Kidney capillary endothelial cell (primary cell): ENCODE data around the gene CCNA2.
A peak's percentile ranks its signal among the peaks of the same experiment; 100 is the strongest.

Experiments used
- DNase-seq: peaks from one replicate; pipeline ENCODE4 v3.0.0-alpha.2; 2018; ENCODE audit warnings: low spot score

CCNA2 gene

GRCh38 chr4:121801715-121802075 lies 22.0 kb downstream of the CCNA2 start:
- no peak for DNase-seq

GRCh38 chr4:121800961-121801714 lies 22.5 kb downstream of the CCNA2 start, which contains the start of gene EXOSC9:
EXOSC9 (plus strand) TSS chr4:121801323; CDS start chr4:121801425, 102 bp downstream.
- peak; percentile 87 for DNase-seq

DNA sequence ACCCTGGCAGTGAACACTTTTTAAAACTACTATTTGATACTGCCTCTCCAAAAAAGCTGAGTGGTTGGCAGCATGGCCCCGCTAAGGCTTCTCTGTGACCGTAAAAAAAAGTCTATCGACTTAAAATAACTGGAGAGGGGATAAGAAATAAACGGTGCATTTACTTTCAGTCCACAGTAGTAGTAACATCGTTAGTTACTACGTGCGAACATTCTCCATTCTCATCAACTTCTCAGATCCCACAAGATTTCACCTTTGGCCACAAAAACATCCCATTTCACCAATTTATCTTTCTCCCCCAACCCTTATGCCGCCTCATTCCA lies 23.1 kb downstream of the CCNA2 start:
- DNase-seq = no peak

DNA sequence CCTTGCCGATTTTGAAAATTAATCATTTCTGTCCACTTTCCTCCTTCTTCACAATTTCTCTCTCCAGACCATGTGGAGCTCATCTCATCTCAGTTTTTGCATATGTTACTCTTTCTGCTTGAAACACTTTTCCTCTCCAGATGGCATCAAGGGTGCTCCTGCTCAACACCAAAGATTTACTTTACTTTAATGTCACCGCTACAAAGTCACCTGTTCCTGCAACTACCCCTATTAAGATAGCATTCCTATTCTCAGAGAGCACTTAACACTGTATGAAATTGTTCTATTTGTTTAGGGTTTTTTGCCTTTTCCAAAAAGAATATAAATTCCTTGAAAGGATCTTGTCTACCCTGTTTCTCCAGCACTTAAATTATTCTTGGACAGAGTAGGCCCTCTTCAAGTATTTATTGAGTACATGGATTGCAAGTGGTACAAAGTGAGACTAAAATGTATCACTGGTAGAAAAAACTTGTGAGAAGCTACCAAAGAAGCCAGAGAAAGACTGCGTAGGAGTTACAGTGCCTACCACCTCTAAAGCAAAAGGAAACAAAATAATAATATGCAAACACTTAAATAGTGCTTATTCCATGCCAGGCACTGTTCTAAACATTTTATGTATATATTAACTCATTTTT lies 23.7 kb downstream of the CCNA2 start:
- no peak for DNase-seq

DNA sequence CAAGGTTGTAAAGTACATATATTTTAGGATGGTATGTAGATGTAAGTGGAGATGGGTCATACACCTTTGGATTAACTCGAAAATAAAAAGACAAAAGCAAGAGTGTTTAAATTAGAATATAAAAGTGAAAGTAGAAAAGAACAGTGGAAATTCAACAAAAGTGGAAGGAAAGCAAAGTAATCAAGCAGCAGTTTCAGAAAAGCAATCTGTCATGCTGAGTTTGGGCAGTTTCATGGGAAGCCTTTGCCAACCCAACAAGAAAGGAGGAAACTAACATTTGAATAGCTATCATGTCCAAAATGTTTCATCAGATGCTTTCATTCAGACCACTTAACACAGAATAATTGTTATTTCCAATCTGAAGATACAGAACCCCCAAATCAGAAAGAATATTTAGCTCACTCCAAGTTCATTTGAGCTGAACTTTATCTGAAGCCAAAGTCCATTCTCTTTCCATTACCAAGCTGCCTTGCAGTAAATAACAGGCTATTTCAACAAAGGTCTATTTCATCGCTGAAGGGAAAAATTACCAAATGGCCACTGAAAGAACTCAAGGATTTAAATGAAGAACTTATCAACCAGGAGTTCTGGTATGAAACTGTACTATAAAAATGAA lies 24.4 kb downstream of the CCNA2 start:
- no peak for DNase-seq

- no peak for DNase-seq
Observed at GRCh38 chr4:121796283-121796682, 27.4 kb downstream of the CCNA2 start.

DNA sequence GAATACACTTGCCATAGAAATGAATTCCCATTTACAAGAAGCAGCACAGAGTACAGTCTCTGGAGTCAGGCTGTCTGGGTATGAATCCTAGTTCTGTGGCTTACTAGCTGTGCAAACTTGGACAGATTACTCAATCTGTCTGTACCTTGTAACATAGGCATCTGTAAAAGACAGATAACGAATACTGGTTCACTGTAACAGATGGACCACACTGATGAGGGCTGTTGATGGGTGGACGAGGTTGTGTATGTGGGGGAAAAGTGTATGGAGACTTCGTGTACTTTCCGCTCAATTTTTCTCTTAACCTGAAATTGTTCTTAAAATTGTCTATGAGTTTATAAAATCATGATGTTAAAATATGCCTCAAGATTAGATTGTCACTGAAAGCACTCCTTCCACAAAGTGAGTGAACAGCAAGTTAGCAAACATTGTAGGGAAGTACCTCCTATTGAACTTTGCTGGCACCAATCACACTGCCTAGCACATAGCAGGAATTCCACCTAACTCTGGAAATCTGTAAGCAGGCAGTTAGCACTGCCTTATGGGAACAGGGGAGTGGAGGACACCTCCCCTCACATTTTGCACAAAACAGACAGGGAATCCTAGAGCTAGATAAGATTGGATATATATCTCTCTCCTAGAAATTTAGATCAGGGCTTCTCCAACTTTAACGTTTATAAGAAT lies 29.0 kb downstream of the CCNA2 start:
- no peak for DNase-seq

GRCh38 chr4:121792966-121793365 lies 30.7 kb downstream of the CCNA2 start:
- DNase-seq = no peak

DNA sequence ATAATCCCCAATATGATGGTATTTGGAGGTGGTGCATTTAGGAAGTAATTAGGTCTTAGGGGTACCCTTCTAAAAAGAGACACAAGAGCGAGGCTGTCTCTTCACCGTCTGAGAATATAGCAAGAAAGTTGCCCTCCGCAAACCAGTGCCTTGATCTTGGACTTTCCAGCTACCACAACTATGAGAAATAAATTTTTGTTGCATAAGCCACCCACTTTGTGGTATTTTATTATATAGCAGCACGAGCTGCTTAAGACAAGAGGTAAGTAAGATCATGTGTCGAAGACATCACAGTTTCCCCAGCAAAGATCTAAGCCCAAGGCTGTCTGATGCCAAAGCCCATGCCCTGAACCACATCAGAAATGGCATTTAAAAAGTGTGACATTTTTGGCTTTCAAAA lies 32.2 kb downstream of the CCNA2 start:
- DNase-seq = no peak

- no peak for DNase-seq
Observed at GRCh38 chr4:121790976-121791375, 32.7 kb downstream of the CCNA2 start.

DNA sequence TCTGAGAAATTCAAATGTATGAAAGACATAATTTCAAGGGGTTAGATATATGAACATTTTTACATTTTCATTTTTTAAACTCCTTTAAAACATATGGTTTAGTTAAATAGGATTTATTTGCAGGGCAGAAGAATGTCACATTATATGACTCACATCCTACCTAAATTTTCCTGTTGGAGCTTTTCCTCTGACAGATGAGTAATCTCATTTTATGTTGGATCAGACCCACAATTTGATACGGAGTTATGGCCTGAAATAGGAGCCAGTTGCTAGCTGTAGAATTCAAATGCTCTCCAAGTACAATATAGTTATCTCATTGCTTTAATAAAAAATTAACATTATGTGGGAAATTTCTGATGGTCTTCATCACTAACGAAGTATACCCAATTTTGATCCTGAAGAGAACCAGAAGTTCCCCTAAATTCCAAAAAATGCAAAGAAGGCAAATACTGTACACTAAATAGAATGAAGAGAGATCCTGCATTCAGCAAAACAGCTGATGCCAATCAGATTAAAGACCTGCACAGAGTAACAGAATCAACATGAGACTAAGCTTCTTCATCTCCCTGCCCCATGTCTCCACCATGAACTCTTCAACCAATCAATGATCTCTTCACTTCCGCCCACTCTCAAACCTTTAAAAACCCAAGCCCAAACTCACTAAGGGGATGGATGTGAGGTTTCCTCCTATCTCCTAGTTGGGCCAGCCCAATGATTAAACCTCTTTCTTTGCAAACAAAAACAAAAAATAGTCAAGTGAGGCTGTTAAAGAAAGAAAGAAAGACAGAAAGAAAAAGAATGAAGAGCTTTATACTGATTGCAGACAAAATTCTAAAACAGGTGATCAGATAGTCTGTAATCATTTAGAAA lies 33.5 kb downstream of the CCNA2 start:
- DNase-seq = peak; percentile 78

DNA sequence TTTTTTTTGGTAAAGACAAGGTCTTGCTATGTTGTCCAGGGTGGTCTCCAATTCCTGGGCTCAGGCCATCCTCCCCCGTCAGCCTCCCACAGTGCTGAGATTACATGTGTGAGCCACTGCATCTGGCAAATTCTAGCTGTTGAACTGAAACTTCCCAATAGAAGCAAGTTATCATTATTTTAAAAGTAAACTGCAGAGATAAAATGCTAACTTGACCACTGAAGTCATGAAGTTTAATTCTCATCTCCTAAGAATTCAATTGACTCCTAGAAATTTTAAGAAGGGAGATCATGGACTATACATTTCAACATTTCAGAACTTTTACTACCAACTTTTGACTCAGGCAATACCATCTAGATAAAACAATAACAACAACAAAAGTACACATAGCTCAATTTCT lies 34.2 kb downstream of the CCNA2 start:
- DNase-seq = no peak

DNA sequence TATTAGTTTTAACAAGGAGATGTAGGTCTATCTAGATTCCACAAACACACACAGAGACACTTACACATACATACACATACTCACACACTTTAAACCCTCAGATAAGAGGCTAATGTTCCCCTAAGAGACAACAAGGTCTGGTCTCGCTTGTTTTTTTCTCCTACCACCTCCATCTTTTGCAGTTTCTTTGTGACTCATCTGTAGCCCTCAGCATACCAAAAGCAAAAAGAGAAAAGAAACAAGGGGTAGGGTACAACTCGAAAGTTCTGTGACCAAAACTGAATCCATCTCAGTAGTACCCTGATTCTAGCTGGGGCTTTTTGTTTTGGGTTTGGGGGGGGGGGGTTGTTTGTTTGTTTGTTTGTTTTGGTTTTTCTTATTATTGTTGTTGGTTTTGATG lies 34.8 kb downstream of the CCNA2 start:
- no peak for DNase-seq

GRCh38 chr4:121786221-121786620 lies 37.5 kb downstream of the CCNA2 start:
- DNase-seq = no peak

DNA sequence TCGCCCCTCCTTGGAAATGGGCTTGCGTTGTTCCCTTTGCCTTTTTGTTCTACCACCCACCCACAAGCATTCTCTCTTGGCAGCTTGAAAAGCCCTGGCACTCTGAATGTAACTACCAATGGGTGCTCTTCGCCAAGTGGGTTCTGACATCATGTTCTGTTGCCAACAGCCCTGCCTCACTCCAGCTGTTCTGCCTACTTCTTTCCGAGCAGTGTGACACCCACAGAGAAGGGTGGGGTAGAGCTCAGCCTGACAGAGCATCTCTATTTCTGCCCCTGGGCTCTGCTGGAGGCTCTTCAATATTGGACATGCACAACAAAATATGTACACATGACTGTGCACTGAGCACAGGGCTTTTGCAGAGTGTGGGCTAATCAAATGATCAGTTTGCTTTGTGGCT lies 38.2 kb downstream of the CCNA2 start:
- no peak for DNase-seq

- DNase-seq = no peak
Observed at GRCh38 chr4:121784975-121785374, 38.7 kb downstream of the CCNA2 start.

GRCh38 chr4:121784401-121784800 lies 39.3 kb downstream of the CCNA2 start:
- no peak for DNase-seq

DNA sequence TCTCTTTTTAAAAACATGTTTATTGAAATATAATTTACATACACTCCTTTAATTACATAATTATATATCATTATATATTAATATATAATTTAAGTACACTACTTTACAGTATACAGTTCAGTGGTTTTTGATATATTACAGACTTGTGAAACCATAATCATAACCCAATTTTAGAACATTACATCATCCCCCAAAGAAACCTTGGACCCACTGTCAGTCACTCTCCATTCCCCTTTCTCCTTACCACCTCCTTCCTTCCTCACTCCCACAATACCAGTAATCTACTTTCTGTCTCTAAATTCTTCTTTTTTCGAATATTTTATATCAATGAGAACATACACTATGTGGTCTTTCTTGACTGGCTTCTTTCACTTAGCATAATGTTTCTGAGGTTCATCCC lies 40.5 kb downstream of the CCNA2 start:
- DNase-seq = no peak

DNA sequence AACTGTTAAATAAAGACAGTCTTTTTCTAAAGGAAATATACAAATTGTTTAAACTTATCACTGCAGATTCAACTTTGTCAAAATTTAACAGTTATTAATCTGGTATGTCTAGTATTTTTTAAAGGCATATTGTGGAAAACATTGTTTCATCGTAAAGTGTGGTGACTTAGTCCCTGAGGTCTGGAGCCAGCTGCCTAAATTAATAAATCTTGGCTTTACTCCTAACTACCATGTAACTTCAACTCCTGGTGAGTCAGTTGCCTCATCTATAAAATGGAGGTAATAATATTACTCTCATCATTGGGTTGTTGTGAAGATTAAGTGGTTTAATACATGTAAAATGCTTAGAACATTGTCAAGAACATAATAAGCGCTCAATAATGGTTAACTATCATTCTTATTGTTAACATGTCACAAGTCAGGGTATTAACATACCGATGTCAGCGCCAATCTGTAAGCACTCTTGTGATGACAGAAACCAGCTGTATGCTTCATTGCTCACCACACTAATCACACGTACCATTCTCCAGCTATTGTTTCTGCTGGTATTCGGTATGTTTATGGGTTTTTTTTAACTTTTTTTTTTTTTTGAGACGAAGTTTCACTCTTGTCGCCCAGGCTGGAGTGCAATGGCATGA lies 44.6 kb downstream of the CCNA2 start:
- no peak for DNase-seq

- DNase-seq = no peak
Observed at GRCh38 chr4:121777625-121778024, 46.1 kb downstream of the CCNA2 start.

GRCh38 chr4:121776610-121777401 lies 46.9 kb downstream of the CCNA2 start:
- DNase-seq = no peak
